ENCODE data around the gene NSD2. TPM values are rescaled to one million over a fixed set of nuclear protein-coding genes. Genes with fewer than 3 reads are reported as not detected.

NSD2 gene
- total and polyA plus RNA-seq, 4 donors, result 5.1 to 71.5 (median 11.6) TPM

DNA sequence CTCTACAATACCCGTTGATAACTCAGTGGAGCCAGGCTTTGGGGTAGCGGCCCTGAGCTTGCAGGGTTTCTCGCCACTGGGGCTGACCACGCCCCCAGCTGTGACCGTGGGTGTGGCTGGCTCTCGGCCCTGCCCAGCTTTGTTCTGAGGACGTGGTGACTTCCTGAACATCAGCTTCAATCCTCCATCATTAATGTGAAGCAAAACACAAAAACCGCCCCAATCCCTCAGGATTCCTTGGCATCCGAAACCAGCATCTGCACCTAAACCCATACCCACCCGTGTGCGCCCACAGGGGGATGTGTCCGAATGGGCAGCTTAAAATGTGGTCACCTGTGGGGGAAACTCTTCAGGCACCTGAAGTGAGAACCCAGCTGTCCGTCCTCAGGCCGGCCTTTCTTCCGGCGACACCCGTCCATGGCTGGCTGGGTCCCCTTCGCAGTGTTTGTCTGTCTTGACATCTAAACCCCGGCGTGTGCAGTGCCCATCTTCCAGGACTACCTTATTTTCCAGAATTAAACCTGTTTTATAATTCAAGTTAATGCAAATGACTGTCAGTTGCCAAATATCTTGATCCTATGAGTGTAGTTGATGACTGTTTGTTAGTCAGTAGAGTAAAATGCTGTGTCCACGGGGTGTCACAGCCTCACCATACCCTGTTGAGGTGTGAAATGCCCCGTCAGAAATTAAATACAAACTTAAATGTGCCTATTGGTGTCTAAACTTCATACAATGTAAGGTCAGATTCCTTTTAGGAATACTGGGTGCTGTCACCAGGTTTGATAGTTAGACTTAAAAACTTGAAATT, 110.3 kb downstream of the NSD2 start:
- Histone ChIP-seq H3K4me1 (ENCODE audit: control insufficient read depth in 4 of 4, insufficient read depth in 4 of 4, low read length in 3 of 4) (no peaks in the 10 kb centered on the region), H3K9me3 (ENCODE audit: control insufficient read depth in 4 of 4, low read length in 3 of 4) (no peaks in the 10 kb centered on the region), H3K36me3 (ENCODE audit: control insufficient read depth in 4 of 4, insufficient read depth in 3 of 4, low read depth in 1 of 4, low read length in 3 of 4) (peaks cover 19 to 84% (median 35%) of the 10 kb centered on the region in 4 donors), H3K27me3 (ENCODE audit: control insufficient read depth in 4 of 4, insufficient read depth in 4 of 4, low read length in 3 of 4) (no peaks in the 10 kb centered on the region), H3K4me3 (ENCODE audit: low read depth in 1 of 3, low read length in 3 of 3) (no peak overlapping the region), H3K27ac (ENCODE audit: low read depth in 1 of 2, low read length in 2 of 2) (no peak overlapping the region), H3K9ac (ENCODE audit: low read depth in 1 of 2, low read length in 2 of 2) (no peak overlapping the region)
- TF ChIP-seq, protein P1, sequence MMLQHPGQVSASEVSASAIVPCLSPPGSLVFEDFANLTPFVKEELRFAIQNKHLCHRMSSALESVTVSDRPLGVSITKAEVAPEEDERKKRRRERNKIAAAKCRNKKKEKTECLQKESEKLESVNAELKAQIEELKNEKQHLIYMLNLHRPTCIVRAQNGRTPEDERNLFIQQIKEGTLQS (IDR thresholded peaks at IDR 0.05), result no peak
- TF ChIP-seq FOXA2 (IDR thresholded peaks at IDR 0.05) (no peak), YY1 (IDR thresholded peaks at IDR 0.05) (no peak), HNF4G (IDR thresholded peaks at IDR 0.05) (no peak), EGR1 (IDR thresholded peaks at IDR 0.05; ENCODE audit: low read depth in 2 of 2) (no peak), RXRA (IDR thresholded peaks at IDR 0.05) (no peak), JUND (IDR thresholded peaks at IDR 0.05) (no peak), SP1 (IDR thresholded peaks at IDR 0.05) (no peak)
- TF ChIP-seq, protein P2, sequence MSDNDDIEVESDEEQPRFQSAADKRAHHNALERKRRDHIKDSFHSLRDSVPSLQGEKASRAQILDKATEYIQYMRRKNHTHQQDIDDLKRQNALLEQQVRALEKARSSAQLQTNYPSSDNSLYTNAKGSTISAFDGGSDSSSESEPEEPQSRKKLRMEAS (IDR thresholded peaks at IDR 0.05), result no peak
- DNase-seq (ENCODE audit: low spot score), result peak; percentile 33
- 91% methylated on average over 22 of the region's 22 CpGs for WGBS

DNA sequence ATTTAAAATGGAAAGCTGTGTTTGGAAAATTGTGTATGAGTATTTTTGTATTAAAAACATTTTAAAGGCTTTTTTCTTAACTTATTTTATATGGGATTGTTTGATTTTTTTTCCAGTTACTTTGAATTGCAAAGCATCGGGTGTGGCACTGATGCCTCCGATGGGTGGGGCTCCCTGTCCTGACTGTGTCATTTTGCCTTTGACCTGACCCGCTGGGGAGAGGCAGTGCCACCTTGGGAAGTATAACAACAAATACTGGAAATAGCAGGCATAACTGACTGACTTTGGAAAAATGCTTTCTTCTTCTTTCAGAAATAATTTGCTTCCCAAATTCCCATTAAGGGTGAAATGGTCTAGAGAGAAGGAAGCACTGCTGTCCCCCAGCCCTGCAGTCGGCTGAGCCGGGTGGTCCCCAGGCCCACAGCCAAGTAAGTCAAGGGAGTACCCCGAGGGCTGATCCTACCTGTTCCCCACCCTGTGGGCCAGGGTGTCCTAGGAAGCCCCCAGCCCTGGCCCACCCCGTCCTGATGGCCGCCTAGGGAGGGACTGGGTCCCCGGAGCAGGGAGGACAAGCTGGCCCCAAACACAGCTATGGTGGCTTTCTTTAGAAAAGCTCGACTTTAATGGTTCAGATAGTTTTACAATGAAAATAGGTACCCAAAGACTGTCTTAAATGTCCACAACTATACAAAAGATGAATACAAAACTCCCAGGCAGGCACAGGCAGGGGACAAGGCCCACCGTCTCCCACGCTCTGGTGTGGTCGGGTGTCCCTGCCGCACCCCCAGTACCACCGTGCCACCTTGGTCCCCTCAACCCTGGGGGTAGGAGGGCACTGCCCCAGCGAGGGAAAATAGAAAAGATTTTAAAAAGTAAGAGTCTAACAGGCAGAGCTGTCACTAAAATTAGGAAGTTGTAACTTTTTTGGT, 111.2 kb downstream of the NSD2 start:
- WGBS, result 92% methylated on average over 16 of the region's 16 CpGs
- H3K27me3 ChIP-seq (ENCODE audit: control insufficient read depth in 4 of 4, insufficient read depth in 4 of 4, low read length in 3 of 4), result no peaks in the 10 kb centered on the region
- DNase-seq (ENCODE audit: low spot score), result peak; percentile 30
- H3K9me3 ChIP-seq (ENCODE audit: control insufficient read depth in 4 of 4, low read length in 3 of 4), result no peaks in the 10 kb centered on the region
- H3K9ac ChIP-seq (ENCODE audit: low read depth in 1 of 2, low read length in 2 of 2), result no peak overlapping the region
- H3K4me3 ChIP-seq (ENCODE audit: low read depth in 1 of 3, low read length in 3 of 3), result no peak overlapping the region
- TF ChIP-seq, protein P3, sequence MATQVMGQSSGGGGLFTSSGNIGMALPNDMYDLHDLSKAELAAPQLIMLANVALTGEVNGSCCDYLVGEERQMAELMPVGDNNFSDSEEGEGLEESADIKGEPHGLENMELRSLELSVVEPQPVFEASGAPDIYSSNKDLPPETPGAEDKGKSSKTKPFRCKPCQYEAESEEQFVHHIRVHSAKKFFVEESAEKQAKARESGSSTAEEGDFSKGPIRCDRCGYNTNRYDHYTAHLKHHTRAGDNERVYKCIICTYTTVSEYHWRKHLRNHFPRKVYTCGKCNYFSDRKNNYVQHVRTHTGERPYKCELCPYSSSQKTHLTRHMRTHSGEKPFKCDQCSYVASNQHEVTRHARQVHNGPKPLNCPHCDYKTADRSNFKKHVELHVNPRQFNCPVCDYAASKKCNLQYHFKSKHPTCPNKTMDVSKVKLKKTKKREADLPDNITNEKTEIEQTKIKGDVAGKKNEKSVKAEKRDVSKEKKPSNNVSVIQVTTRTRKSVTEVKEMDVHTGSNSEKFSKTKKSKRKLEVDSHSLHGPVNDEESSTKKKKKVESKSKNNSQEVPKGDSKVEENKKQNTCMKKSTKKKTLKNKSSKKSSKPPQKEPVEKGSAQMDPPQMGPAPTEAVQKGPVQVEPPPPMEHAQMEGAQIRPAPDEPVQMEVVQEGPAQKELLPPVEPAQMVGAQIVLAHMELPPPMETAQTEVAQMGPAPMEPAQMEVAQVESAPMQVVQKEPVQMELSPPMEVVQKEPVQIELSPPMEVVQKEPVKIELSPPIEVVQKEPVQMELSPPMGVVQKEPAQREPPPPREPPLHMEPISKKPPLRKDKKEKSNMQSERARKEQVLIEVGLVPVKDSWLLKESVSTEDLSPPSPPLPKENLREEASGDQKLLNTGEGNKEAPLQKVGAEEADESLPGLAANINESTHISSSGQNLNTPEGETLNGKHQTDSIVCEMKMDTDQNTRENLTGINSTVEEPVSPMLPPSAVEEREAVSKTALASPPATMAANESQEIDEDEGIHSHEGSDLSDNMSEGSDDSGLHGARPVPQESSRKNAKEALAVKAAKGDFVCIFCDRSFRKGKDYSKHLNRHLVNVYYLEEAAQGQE (IDR thresholded peaks at IDR 0.05), result no peak
- TF ChIP-seq, protein P4, sequence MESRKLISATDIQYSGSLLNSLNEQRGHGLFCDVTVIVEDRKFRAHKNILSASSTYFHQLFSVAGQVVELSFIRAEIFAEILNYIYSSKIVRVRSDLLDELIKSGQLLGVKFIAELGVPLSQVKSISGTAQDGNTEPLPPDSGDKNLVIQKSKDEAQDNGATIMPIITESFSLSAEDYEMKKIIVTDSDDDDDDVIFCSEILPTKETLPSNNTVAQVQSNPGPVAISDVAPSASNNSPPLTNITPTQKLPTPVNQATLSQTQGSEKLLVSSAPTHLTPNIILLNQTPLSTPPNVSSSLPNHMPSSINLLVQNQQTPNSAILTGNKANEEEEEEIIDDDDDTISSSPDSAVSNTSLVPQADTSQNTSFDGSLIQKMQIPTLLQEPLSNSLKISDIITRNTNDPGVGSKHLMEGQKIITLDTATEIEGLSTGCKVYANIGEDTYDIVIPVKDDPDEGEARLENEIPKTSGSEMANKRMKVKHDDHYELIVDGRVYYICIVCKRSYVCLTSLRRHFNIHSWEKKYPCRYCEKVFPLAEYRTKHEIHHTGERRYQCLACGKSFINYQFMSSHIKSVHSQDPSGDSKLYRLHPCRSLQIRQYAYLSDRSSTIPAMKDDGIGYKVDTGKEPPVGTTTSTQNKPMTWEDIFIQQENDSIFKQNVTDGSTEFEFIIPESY (IDR thresholded peaks at IDR 0.05), result no peak
- TF ChIP-seq NR2F2 (IDR thresholded peaks at IDR 0.05) (no peak), FOXA1 (IDR thresholded peaks at IDR 0.05) (no peak), HNF4A (conservative IDR thresholded peaks at IDR 0.05) (no peak), RAD21 (IDR thresholded peaks at IDR 0.05) (no peak), JUND (IDR thresholded peaks at IDR 0.05) (no peak), GABPA (IDR thresholded peaks at IDR 0.05 in 1 of 2, conservative IDR thresholded peaks at IDR 0.05 in 1 of 2) (no peak), RXRA (IDR thresholded peaks at IDR 0.05) (no peak), EGR1 (IDR thresholded peaks at IDR 0.05; ENCODE audit: low read depth in 2 of 2) (no peak), HNF4G (IDR thresholded peaks at IDR 0.05) (no peak), FOXA2 (IDR thresholded peaks at IDR 0.05) (no peak), YY1 (IDR thresholded peaks at IDR 0.05) (no peak), TAF1 (conservative IDR thresholded peaks at IDR 0.05) (no peak), SP1 (IDR thresholded peaks at IDR 0.05) (no peak)
- TF ChIP-seq, protein P2 (IDR thresholded peaks at IDR 0.05), result no peak
- TF ChIP-seq, protein P1 (IDR thresholded peaks at IDR 0.05), result no peak
- TF ChIP-seq, protein P5, sequence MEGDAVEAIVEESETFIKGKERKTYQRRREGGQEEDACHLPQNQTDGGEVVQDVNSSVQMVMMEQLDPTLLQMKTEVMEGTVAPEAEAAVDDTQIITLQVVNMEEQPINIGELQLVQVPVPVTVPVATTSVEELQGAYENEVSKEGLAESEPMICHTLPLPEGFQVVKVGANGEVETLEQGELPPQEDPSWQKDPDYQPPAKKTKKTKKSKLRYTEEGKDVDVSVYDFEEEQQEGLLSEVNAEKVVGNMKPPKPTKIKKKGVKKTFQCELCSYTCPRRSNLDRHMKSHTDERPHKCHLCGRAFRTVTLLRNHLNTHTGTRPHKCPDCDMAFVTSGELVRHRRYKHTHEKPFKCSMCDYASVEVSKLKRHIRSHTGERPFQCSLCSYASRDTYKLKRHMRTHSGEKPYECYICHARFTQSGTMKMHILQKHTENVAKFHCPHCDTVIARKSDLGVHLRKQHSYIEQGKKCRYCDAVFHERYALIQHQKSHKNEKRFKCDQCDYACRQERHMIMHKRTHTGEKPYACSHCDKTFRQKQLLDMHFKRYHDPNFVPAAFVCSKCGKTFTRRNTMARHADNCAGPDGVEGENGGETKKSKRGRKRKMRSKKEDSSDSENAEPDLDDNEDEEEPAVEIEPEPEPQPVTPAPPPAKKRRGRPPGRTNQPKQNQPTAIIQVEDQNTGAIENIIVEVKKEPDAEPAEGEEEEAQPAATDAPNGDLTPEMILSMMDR (IDR thresholded peaks at IDR 0.05; ENCODE audit: low read depth, low read length, missing input control), result no peak
- H3K36me3 ChIP-seq (ENCODE audit: control insufficient read depth in 4 of 4, insufficient read depth in 3 of 4, low read depth in 1 of 4, low read length in 3 of 4), result peaks cover 22 to 83% (median 33%) of the 10 kb centered on the region in 4 donors
- no peak overlapping the region for H3K27ac ChIP-seq (ENCODE audit: low read depth in 1 of 2, low read length in 2 of 2)
- H3K4me1 ChIP-seq (ENCODE audit: control insufficient read depth in 4 of 4, insufficient read depth in 4 of 4, low read length in 3 of 4), result no peaks in the 10 kb centered on the region

Data from liver (tissue), 9 donors.